ENCODE data around the gene CALN1. TPM values are rescaled to one million over a fixed set of nuclear protein-coding genes. Genes with fewer than 3 reads are reported as not detected.

CALN1 gene
- total and polyA plus RNA-seq, 2 of the 8 experiments (the other 6 are each of a cell fraction or from before 2014, with no cell fraction given): 6.4 to 15.2 TPM

DNA sequence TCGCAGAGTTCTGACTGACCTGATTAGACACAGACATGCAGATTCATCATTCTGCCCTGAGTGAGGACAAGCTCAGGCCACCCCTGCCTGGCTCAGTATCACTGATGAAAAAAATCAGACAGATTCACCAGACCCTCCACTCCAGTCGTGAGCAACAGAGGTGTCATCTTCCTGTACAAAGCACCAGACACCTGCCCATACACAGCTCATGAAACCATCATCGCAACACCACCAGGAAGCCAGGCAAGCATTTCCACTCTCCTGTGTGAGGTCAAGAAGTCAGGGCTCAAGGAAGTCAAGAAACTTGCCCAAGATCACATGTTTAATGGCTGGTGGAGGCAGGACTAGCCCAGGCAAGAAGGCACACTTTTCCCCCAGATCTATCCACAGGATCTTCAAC lies 163.0 kb downstream of the CALN1 start:
- no peak overlapping the region for H3K9ac ChIP-seq (replicated peaks in 1 of 4; ENCODE audit: extremely low read depth in 1 of 4, low read depth in 3 of 4, low read length in 3 of 4)
- WGBS, 2 experiments (ENCODE audit: extremely low coverage in 1 of 2, insufficient coverage in 1 of 2, insufficient read length in 1 of 2, insufficient replicate concordance in 2 of 2, low coverage in 1 of 2, low lambda C conversion rate in 2 of 2, missing lambda C conversion rate in 1 of 2): 93% methylated on average over 3 of the region's 3 CpGs; no CpG with 5 or more reads in 1 of the 2 experiments
- no peak for TF ChIP-seq POLR2A (IDR thresholded peaks at IDR 0.05; ENCODE audit: control extremely low read depth in 1 of 2, low read depth in 2 of 2, low read length in 2 of 2)
- no peak for TF ChIP-seq BRCA1 (IDR thresholded peaks at IDR 0.05; ENCODE audit: low read depth, low read length)

More for the DNA sequence above, 163.0 kb downstream of the CALN1 start:
- H3K18ac ChIP-seq (ENCODE audit: extremely low read depth, low read length): no peak overlapping the region
- H2BK5ac ChIP-seq (ENCODE audit: low read depth, low read length): no peak overlapping the region
- H4K5ac ChIP-seq (ENCODE audit: insufficient read length, low read depth, low read length): no peak overlapping the region
- no peak overlapping the region for H3K23ac ChIP-seq (ENCODE audit: insufficient read length)
- H4K8ac ChIP-seq (ENCODE audit: extremely low read depth, insufficient read depth, low read length): no peak overlapping the region
- no peaks in the 10 kb centered on the region for H3K36me3 ChIP-seq (ENCODE audit: control insufficient read depth in 2 of 4, insufficient read depth in 4 of 4, low read length in 3 of 4)
- H3K4ac ChIP-seq (replicated peaks; ENCODE audit: insufficient read length, low read depth, low read length): no peak overlapping the region
- 0 out of 2 replicates have a peak overlapping the region, but pooled peaks have one; percentile 25 for H3K27ac ChIP-seq (ENCODE audit: low read depth, low read length)
- H2AFZ ChIP-seq (ENCODE audit: low read length): no peak overlapping the region
- H2BK15ac ChIP-seq (ENCODE audit: low read length): no peak overlapping the region
- no peak overlapping the region for H3K4me3 ChIP-seq (ENCODE audit: extremely low read depth in 1 of 4, insufficient read depth in 2 of 4, low read depth in 3 of 4, low read length in 4 of 4)
- no peak overlapping the region for H3K14ac ChIP-seq (ENCODE audit: insufficient read length)
- no peak overlapping the region for H2BK120ac ChIP-seq (replicated peaks; ENCODE audit: low read depth, low read length)
- no peak overlapping the region for H3K4me2 ChIP-seq (ENCODE audit: insufficient read depth in 1 of 2, low read depth in 2 of 2, low read length in 2 of 2)
- H3K79me2 ChIP-seq (ENCODE audit: control insufficient read depth in 1 of 2, insufficient read depth in 2 of 2, low read length in 2 of 2): no peaks in the 10 kb centered on the region; a peak in 1 of 4 replicates
- no peaks in the 10 kb centered on the region for H3K27me3 ChIP-seq (replicated peaks in 1 of 4; ENCODE audit: control insufficient read depth in 3 of 4, extremely low read depth in 1 of 4, insufficient read depth in 3 of 4, low read length in 3 of 4)
- H3K4me1 ChIP-seq (replicated peaks in 1 of 4; ENCODE audit: control insufficient read depth in 3 of 4, insufficient read depth in 4 of 4, low read length in 3 of 4): no peaks in the 10 kb centered on the region
- 0 out of 4 replicates have a peak, but pooled peaks cover 0 to 4% of the 10 kb centered on the region in 2 experiments for H3K9me3 ChIP-seq (ENCODE audit: insufficient read depth in 2 of 2, low read depth in 1 of 2, low read length in 1 of 2)
- no peak overlapping the region for H4K91ac ChIP-seq (replicated peaks; ENCODE audit: insufficient read length, low read length)
- H3K23me2 ChIP-seq (ENCODE audit: low read depth, low read length): no peaks in the 10 kb centered on the region
- 0 out of 2 replicates have a peak, but pooled peaks cover 2% of the 10 kb centered on the region for H3K79me1 ChIP-seq (ENCODE audit: low read depth, low read length)
- FAIRE-seq (no peak), DNase-seq (ENCODE audit: low read depth in 1 of 2, low spot score in 2 of 2) (no peak)
- H3K56ac ChIP-seq (replicated peaks; ENCODE audit: insufficient read length, low read depth, low read length): no peak overlapping the region
- CTCF ChIA-PET (ENCODE audit: partially characterized antibody): interaction anchor here (0.5 kb wide), 1 partner anchor 307 kb away, joined by 3 read pairs; no protein-coding TSS in a partner anchor
- POLR2A ChIA-PET (ENCODE audit: partially characterized antibody): interaction anchor here (0.6 kb wide), 1 partner anchor 465 kb away, joined by 3 read pairs; no protein-coding TSS in a partner anchor
- no peak overlapping the region for H2AK5ac ChIP-seq (ENCODE audit: low read depth, low read length)
- no peak overlapping the region for H2BK20ac ChIP-seq (ENCODE audit: low read length)
- H2BK12ac ChIP-seq (ENCODE audit: low read depth, low read length): no peak overlapping the region
- H4K20me1 ChIP-seq (replicated peaks in 1 of 2; ENCODE audit: control insufficient read depth in 1 of 2, insufficient read depth in 2 of 2, low read length in 2 of 2): no peaks in the 10 kb centered on the region

Data from H1 (cell line).